KMS-11 (cell line): ENCODE results near the gene ADSL.

Experiments used
- H2AFZ ChIP-seq: fragments of 200-600 bp; sonication (generic); 2 replicates; pipeline ENCODE4 v1.6.1; 2016; ENCODE audit warnings: antibody characterized with exemption, mixed run types, low read depth
- H3K27ac ChIP-seq: fragments of 200-600 bp; sonication (generic); 2 replicates; pipeline ENCODE4 v1.6.1; 2016; ENCODE audit warnings: mild to moderate bottlenecking, mixed run types
- H3K27me3 ChIP-seq: fragments of 200-600 bp; sonication (generic); 2 replicates; pipeline ENCODE4 v1.6.1; 2017; ENCODE audit warnings: mild to moderate bottlenecking, low read depth, mixed run types, moderate library complexity; ENCODE audit not compliant: insufficient read depth
- H3K36me3 ChIP-seq: fragments of 200-600 bp; sonication (generic); 2 replicates; pipeline ENCODE4 v1.6.1; 2017; ENCODE audit warnings: mild to moderate bottlenecking, mixed run types; ENCODE audit not compliant: insufficient read depth
- H3K4me1 ChIP-seq: fragments of 200-600 bp; sonication (generic); 2 replicates; pipeline ENCODE4 v1.6.1; 2016; ENCODE audit warnings: mild to moderate bottlenecking, low read depth, mixed run types; ENCODE audit not compliant: poor library complexity, severe bottlenecking
- H3K4me2 ChIP-seq: fragments of 200-600 bp; sonication (generic); 2 replicates; pipeline ENCODE4 v1.7.0; 2016; ENCODE audit warnings: mild to moderate bottlenecking, mixed run types
- H3K4me3 ChIP-seq: fragments of 200-600 bp; sonication (generic); IDR thresholded peaks from 2 replicates; pipeline ENCODE4 v1.6.1; 2017; ENCODE audit warnings: low read depth, low read length, mixed read lengths; ENCODE audit not compliant: insufficient read depth
- H3K79me2 ChIP-seq: fragments of 200-600 bp; sonication (generic); 2 replicates; pipeline ENCODE4 v1.6.1; 2016; ENCODE audit warnings: low read depth, mixed run types; ENCODE audit not compliant: insufficient read depth
- H3K9ac ChIP-seq: fragments of 200-600 bp; sonication (generic); 2 replicates; pipeline ENCODE4 v1.6.1; 2016; ENCODE audit warnings: mild to moderate bottlenecking, mixed run types
- H4K20me1 ChIP-seq: fragments of 200-600 bp; sonication (generic); 2 replicates; pipeline ENCODE4 v1.6.1; 2016; ENCODE audit warnings: mild to moderate bottlenecking, mixed run types; ENCODE audit not compliant: insufficient read depth
- TF ChIP-seq, protein P1 (sequence below): fragments of 200-600 bp; sonication (generic); conservative IDR thresholded peaks from 2 replicates; pipeline ENCODE4 v1.6.1; 2017; ENCODE audit warnings: low read depth, mild to moderate bottlenecking, antibody characterized with exemption, low read length, moderate library complexity, mixed read lengths

ADSL gene

DNA sequence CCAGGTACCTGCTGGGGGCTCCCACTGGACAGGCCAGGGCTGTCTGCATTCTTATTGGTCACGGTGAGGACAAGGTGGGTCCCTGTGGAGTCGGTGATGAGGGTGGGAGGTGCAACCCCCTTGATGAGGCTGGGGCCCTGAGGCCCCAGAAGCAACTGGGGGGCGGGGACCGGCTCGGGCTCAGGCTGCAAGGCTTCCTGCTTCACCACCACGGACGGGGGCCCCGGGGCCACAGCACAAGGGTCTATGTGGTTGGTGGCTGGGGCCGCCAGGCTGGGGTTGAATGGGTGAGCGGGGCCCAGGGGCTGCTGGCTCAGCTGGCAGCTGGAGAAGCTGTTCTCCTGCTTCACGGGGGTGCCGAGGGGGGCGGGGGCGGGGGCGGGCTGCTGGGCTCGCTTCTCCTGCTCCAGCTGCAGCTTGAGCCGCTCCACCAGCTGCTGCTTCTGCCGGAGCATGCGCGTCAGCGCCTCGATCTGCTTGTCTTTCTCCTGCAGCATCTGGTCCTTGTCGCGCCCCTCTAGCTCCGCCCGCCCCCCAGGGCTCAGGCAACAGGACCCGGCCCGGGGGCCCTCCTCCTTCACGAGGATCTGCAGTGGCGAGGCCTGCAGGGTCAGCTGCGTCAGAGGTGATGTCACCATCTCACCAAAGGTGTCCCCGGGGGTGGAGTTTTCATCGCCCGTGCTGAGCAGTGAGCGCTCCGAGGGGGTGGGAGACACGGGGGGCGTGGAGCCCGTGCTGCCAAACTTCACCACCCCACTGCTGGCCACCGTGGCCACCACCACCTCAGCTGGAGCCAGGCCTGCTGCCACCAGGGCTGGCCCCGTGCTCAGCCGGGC, 72.3 kb downstream of the ADSL start:
- Histone ChIP-seq H3K27ac (no peak overlapping the region), H3K4me3 (no peak overlapping the region), H3K9ac (no peak overlapping the region), H3K79me2 (no peaks in the 10 kb centered on the region), H3K27me3 (no peaks in the 10 kb centered on the region), H2AFZ (no peak overlapping the region), H4K20me1 (no peaks in the 10 kb centered on the region), H3K4me2 (no peak overlapping the region), H3K36me3 (no peaks in the 10 kb centered on the region), H3K4me1 (peaks cover 25% of the 10 kb centered on the region)
- TF ChIP-seq, protein P1, sequence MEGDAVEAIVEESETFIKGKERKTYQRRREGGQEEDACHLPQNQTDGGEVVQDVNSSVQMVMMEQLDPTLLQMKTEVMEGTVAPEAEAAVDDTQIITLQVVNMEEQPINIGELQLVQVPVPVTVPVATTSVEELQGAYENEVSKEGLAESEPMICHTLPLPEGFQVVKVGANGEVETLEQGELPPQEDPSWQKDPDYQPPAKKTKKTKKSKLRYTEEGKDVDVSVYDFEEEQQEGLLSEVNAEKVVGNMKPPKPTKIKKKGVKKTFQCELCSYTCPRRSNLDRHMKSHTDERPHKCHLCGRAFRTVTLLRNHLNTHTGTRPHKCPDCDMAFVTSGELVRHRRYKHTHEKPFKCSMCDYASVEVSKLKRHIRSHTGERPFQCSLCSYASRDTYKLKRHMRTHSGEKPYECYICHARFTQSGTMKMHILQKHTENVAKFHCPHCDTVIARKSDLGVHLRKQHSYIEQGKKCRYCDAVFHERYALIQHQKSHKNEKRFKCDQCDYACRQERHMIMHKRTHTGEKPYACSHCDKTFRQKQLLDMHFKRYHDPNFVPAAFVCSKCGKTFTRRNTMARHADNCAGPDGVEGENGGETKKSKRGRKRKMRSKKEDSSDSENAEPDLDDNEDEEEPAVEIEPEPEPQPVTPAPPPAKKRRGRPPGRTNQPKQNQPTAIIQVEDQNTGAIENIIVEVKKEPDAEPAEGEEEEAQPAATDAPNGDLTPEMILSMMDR = no peak

DNA sequence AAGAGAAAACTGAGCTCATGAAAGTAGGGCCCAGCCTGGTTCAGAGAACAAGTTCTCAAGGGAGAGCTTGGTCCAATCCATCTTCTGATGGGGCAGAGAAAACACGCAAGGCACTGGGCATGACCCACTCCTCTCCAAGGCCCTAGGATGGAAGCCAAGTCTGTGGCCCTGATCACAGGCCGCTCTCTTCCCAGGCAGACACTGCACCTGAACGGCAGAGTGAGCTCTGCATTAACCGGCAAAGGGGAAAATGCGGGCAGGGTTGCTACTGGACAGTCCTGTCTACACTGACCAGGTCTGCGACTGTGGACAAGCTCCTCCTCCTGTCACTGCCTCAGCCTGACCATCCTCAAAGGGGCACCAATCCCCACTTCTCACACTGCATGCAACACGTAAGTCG, 73.4 kb downstream of the ADSL start:
- Histone ChIP-seq H3K4me2 (no peak overlapping the region), H3K4me1 (peaks cover 21% of the 10 kb centered on the region), H3K36me3 (no peaks in the 10 kb centered on the region), H2AFZ (no peak overlapping the region), H4K20me1 (no peaks in the 10 kb centered on the region), H3K79me2 (no peaks in the 10 kb centered on the region), H3K9ac (no peak overlapping the region), H3K27me3 (no peaks in the 10 kb centered on the region), H3K27ac (no peak overlapping the region), H3K4me3 (no peak overlapping the region)
- TF ChIP-seq, protein P1 = no peak

DNA sequence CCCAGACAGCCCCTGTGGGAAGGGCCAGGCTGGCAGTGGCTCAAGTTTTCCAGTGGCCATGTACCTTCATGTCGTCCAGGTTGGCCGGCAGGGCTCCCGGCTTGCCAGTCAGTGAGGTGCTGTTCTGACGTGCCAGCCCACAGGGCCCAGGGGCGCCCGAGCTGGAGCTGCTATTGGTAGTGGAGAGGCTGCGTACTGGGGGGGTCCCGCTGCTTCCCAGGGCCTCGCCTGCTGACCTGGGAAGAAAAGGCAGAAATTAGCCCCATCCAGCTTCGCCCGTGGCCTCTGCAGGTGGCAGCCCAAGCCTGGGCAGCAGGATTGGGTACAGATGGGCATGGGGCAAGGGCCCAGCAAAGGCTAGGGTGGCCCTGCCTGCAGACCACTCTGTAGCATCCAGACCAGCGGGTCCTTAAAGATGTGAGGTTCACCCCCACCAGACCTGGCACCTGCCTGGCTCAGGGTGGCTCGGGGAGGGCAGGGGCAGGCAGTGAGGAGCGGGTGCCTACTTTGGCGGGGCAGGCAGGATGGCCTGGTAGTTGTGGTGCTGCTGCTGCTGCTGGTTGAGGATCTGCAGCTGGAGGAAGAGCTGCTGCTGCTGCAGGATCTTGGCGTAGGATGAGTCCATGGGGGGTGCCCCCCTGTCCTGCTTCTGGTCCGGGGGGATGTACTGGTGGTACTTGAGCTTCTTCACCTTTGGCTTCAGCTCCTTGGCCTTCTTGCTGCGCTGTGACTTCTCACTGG, 74.2 kb downstream of the ADSL start:
- Histone ChIP-seq H2AFZ (no peak overlapping the region), H3K9ac (no peak overlapping the region), H3K4me2 (no peak overlapping the region), H3K27me3 (no peaks in the 10 kb centered on the region), H3K79me2 (no peaks in the 10 kb centered on the region), H4K20me1 (no peaks in the 10 kb centered on the region), H3K27ac (no peak overlapping the region), H3K36me3 (no peaks in the 10 kb centered on the region), H3K4me1 (peaks cover 13% of the 10 kb centered on the region), H3K4me3 (no peak overlapping the region)
- TF ChIP-seq, protein P1 = no peak

DNA sequence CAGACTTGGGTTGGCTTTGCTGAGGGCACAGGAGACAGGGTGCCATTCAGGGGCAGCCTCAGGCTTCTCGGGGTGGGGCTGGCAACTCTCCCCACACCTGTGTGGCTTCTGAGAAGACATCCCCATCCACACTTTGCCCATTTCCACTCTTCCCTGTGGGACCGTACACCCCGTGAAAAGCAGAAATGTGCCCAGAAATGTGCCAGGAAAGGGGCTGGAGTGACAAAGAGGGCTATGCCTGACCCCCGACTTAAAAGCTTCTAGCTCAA, 74.7 kb downstream of the ADSL start:
- no peak overlapping the region for H3K4me3 ChIP-seq
- no peak overlapping the region for H3K9ac ChIP-seq
- H3K36me3 ChIP-seq = no peaks in the 10 kb centered on the region
- no peaks in the 10 kb centered on the region for H4K20me1 ChIP-seq
- H3K4me2 ChIP-seq = no peak overlapping the region
- no peaks in the 10 kb centered on the region for H3K79me2 ChIP-seq
- TF ChIP-seq, protein P1 = no peak
- no peaks in the 10 kb centered on the region for H3K27me3 ChIP-seq
- peaks cover 12% of the 10 kb centered on the region for H3K4me1 ChIP-seq
- no peak overlapping the region for H3K27ac ChIP-seq
- H2AFZ ChIP-seq = no peak overlapping the region
